Measurements from ENCODE around the gene SORCS3. TPM values are rescaled to one million over a fixed set of nuclear protein-coding genes. Genes with fewer than 3 reads are reported as not detected.

SORCS3 gene
- total RNA-seq, 1 experiment from 2014 or later = 0.04 TPM

DNA sequence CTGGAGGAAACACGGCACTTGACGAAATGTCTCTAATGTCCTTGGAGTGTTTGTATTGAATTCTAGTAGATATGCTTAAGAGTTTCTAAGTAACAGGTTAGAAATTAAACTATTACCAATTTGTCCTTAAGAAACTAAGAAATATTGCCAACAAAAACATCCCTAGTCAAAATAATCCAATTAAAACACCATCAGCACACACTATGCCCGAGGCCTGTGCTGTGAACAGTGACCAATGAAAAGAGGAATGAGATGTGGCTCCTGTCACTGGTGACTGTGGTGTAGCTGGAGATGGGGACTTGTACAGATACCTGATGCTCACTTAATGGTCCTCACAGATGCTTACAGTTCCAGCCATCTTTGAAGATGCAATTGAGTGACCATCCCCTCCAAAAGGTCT, 651.1 kb downstream of the SORCS3 start:
- H2BK15ac ChIP-seq (ENCODE audit: low read depth, low read length) = no peak overlapping the region
- no peak overlapping the region for H2AK5ac ChIP-seq (ENCODE audit: insufficient read length, low read length)
- H3K27me3 ChIP-seq (ENCODE audit: insufficient read depth, low read length) = no peaks in the 10 kb centered on the region
- no peak overlapping the region for H2BK12ac ChIP-seq (ENCODE audit: insufficient read length, low read depth, low read length)
- no peaks in the 10 kb centered on the region for H3K79me1 ChIP-seq (ENCODE audit: insufficient read depth, low read depth, low read length, poor library complexity, severe bottlenecking)
- no peak overlapping the region for H4K8ac ChIP-seq (replicated peaks; ENCODE audit: insufficient read length, low read depth, low read length)
- H3K9me3 ChIP-seq (ENCODE audit: control insufficient read depth, low read depth, low read length) = no peaks in the 10 kb centered on the region
- Mint-ChIP-seq H3K4me1 (no peaks in the 10 kb centered on the region), H3K36me3 (ENCODE audit: insufficient read depth in 1 of 3, low read depth in 3 of 3) (no peaks in the 10 kb centered on the region), H3K27me3 (ENCODE audit: low read depth) (no peaks in the 10 kb centered on the region), H3K27ac (no peak overlapping the region), H3K4me3 (no peak overlapping the region), H3K9me3 (peaks cover 0 to 3% of the 10 kb centered on the region in 2 experiments; a peak in 2 of 5 replicates)
- H3T11ph ChIP-seq (ENCODE audit: low read length) = no peak overlapping the region
- H2BK120ac ChIP-seq (ENCODE audit: low read depth, low read length, poor library complexity, severe bottlenecking) = no peak overlapping the region
- no peak overlapping the region for H3K18ac ChIP-seq (ENCODE audit: insufficient read length, low read depth, low read length)
- H4K91ac ChIP-seq (ENCODE audit: insufficient read length, low read depth, low read length) = no peak overlapping the region
- H4K5ac ChIP-seq (ENCODE audit: insufficient read length, low read depth, low read length) = no peak overlapping the region
- no peaks in the 10 kb centered on the region for H3K79me2 ChIP-seq (ENCODE audit: insufficient read depth, low read length)
- no peak overlapping the region for H3K4ac ChIP-seq (ENCODE audit: low read depth, low read length)
- no peak overlapping the region for H3K27ac ChIP-seq (ENCODE audit: insufficient read length, low read depth, low read length)
- no peak overlapping the region for H3K9ac ChIP-seq (ENCODE audit: extremely low read depth, insufficient read length, low read length)
- H3K23ac ChIP-seq (ENCODE audit: insufficient read length, low read depth, low read length) = no peak overlapping the region
- DNase-seq = no peak
- H3K4me2 ChIP-seq (ENCODE audit: insufficient read depth, insufficient read length, low read length) = no peak overlapping the region
- H2BK5ac ChIP-seq (ENCODE audit: insufficient read length, low read length) = no peak overlapping the region
- no peak overlapping the region for H2AFZ ChIP-seq (ENCODE audit: low read length)
- TF ChIP-seq CTCF (conservative IDR thresholded peaks at IDR 0.05) = no peak
- no peaks in the 10 kb centered on the region for H3K23me2 ChIP-seq (ENCODE audit: insufficient read length, low read depth, low read length, poor library complexity, severe bottlenecking)
- H3K4me1 ChIP-seq (ENCODE audit: insufficient read depth, low read length) = no peaks in the 10 kb centered on the region
- no peak overlapping the region for H3K56ac ChIP-seq (ENCODE audit: insufficient read length, low read depth, low read length)
- no peak overlapping the region for H3K14ac ChIP-seq (ENCODE audit: insufficient read depth, low read length)
- no CpG with 5 or more reads among the region's 3 CpGs for WGBS (ENCODE audit: extremely low coverage, insufficient read length, low lambda C conversion rate)
- H2BK20ac ChIP-seq (ENCODE audit: low read depth, low read length, poor library complexity, severe bottlenecking) = no peak overlapping the region
- H4K20me1 ChIP-seq (ENCODE audit: control insufficient read depth, insufficient read depth, insufficient read length) = no peaks in the 10 kb centered on the region

Measured in H9 (cell line).